Sigmoid colon (tissue), 7 donors: Measurements from ENCODE around the gene HAL. TPM values are rescaled to one million over a fixed set of nuclear protein-coding genes. Genes with fewer than 3 reads are reported as not detected.

ENCODE experiments used
- DNase-seq: peaks from one replicate; pipeline ENCODE4 v3.0.0-alpha.2; 2019
- H3K27ac ChIP-seq, 4 donors: fragments of 200-600 bp; sonication (generic); one replicate each; pipeline ENCODE4 v1.5.1; 2016 to 2019; ENCODE audit warnings: mild to moderate bottlenecking in 1 of 4
- H3K27me3 ChIP-seq, 3 donors: fragments of 200-600 bp; sonication (generic); one replicate each; pipeline ENCODE4 v1.5.1; 2019; ENCODE audit warnings: mild to moderate bottlenecking in 1 of 3
- H3K36me3 ChIP-seq, 4 donors: fragments of 200-600 bp; sonication (generic); one replicate each; pipeline ENCODE4 v1.5.1; 2016 to 2019
- H3K4me1 ChIP-seq, 4 donors: fragments of 200-600 bp; sonication (generic); one replicate each; pipeline ENCODE4 v1.5.1; 2017 to 2019
- H3K4me3 ChIP-seq, 4 donors: fragments of 200-600 bp; sonication (generic); one replicate each; pipeline ENCODE4 v1.5.1; 2017 to 2019; ENCODE audit warnings: mild to moderate bottlenecking in 2 of 4, moderate library complexity in 1 of 4
- H3K9me3 ChIP-seq, 4 donors: fragments of 200-600 bp in 3 of 4; sonication (generic) in 3 of 4; one replicate each; pipeline versions ENCODE4 v1.5.1 to v1.6.1; 2013 to 2019
- POLR2AphosphoS5 ChIP-seq, 4 donors: sonication (generic); formaldehyde crosslinking; IDR thresholded peaks; one replicate each; pipeline ENCODE4 v1.6.1; 2017; ENCODE audit warnings: antibody characterized with exemption in 4 of 4
- WGBS, 2 donors: extraction: QIAGEN DNeasy Blood & Tissue Kit; methylation state at CpG; one replicate each; pipeline ENCODE4 v1.1.7; 2013; 5-methylcytosine and 5-hydroxymethylcytosine counted together
- intact Hi-C: fragments of 100-400 bp; cut with DNase I; formaldehyde crosslinking; loops from one replicate; pipeline ENCODE4 v1.15.1; 2023
- polyA plus RNA-seq, 3 donors: library from polyadenylated mRNA; stranded (reverse); fragments of 200-250 nt; gene quantifications; one replicate each; pipeline ENCODE4 v1.2.3, GENCODE V29; 2013
- total RNA-seq, 4 donors: library from RNA; depleted of rRNA; stranded (reverse); fragments of >200 nt; gene quantifications; one replicate each; pipeline ENCODE4 v1.1.0, GENCODE V29; 2016
- TF ChIP-seq, protein P1 (sequence below), 4 experiments: fragments of 450-650 bp in 3 of 4; fragments of 200-600 bp in 1 of 4; IDR thresholded peaks; one replicate each; pipeline ENCODE4 v1.5.1; 2016 to 2019; ENCODE audit warnings: antibody characterized with exemption in 4 of 4, mild to moderate bottlenecking in 3 of 4, moderate library complexity in 2 of 4
- donor health status: healthy with polysubstance abuse.
- donor health status: Bipolar disorder and iron deficiency.
- donor health status: healthy.

Gene HAL
- total and polyA plus RNA-seq, 7 donors = under 0.01 to 0.46 (median 0.26) TPM; not detected in 3

DNA sequence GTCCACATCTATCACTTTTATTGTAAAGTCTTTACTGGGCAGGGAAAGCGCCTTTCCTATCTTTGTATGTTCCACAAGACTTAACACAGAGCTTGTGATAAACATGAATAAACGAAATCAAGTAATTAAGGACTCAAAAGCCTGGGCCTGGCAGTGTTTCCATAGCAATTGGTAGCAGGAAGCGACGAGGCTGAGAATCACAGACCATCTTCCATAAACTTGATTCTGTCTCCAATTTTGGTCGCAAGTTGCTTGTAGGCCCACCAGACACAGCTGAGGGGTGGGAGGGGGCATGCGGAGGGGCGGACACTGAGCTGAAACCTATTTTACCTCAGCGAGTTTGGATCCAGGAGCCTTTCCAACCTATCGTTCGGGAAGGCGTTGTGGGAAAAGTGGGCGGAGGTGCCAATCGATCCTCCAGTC lies 54.0 kb downstream of the HAL start:
- intact Hi-C loops = loop anchor here (5.0 kb wide), 1 partner anchor 85 kb away; the partner anchor contains the start of gene SNRPF
- H3K27ac ChIP-seq = peak overlapping the region; percentile 84 to 89 (median 85)
- H3K9me3 ChIP-seq = no peaks in the 10 kb centered on the region
- peaks cover 0 to 11% (median 7%) of the 10 kb centered on the region in 4 donors for H3K4me1 ChIP-seq
- no peaks in the 10 kb centered on the region for H3K27me3 ChIP-seq
- TF ChIP-seq POLR2AphosphoS5 (IDR thresholded peaks at IDR 0.05) = no peak
- H3K4me3 ChIP-seq = peak overlapping the region; percentile 83 to 96 (median 90)
- WGBS, 2 donors = 4 to 13% methylated on average over 13 of the region's 13 CpGs
- DNase-seq = no peak
- H3K36me3 ChIP-seq = no peaks in the 10 kb centered on the region

DNA sequence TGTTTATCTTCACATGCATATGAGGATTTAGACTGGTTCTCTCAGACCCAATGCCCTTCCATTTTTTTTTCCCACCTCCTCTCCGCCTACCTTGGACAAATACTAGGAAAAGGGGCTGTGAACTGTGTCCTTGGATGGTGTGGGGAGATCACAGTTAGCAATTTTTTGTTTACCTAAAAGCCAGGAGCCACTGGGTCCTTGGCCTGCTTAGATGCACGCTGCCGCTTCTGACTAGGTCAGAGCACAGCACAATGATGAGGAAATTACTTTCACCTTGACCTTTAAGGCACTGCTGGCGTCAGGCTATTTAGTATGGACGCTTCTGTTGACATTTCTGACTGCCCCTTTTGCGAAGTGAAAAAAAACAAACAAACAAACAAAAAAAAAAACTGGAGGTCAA lies 55.6 kb downstream of the HAL start:
- Histone ChIP-seq H3K27ac (no peak overlapping the region), H3K4me3 (no peak overlapping the region), H3K36me3 (no peaks in the 10 kb centered on the region), H3K9me3 (no peaks in the 10 kb centered on the region), H3K27me3 (no peaks in the 10 kb centered on the region), H3K4me1 (peaks cover 0 to 11% (median 7%) of the 10 kb centered on the region in 4 donors)
- TF ChIP-seq, protein P1, sequence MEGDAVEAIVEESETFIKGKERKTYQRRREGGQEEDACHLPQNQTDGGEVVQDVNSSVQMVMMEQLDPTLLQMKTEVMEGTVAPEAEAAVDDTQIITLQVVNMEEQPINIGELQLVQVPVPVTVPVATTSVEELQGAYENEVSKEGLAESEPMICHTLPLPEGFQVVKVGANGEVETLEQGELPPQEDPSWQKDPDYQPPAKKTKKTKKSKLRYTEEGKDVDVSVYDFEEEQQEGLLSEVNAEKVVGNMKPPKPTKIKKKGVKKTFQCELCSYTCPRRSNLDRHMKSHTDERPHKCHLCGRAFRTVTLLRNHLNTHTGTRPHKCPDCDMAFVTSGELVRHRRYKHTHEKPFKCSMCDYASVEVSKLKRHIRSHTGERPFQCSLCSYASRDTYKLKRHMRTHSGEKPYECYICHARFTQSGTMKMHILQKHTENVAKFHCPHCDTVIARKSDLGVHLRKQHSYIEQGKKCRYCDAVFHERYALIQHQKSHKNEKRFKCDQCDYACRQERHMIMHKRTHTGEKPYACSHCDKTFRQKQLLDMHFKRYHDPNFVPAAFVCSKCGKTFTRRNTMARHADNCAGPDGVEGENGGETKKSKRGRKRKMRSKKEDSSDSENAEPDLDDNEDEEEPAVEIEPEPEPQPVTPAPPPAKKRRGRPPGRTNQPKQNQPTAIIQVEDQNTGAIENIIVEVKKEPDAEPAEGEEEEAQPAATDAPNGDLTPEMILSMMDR (IDR thresholded peaks at IDR 0.05) = no peak
- DNase-seq = no peak
- intact Hi-C loops = loop anchor here (5.0 kb wide), 1 partner anchor 83 kb away; the partner anchor contains the start of gene SNRPF
- 62 to 76% methylated on average over 6 of the region's 6 CpGs for WGBS, 2 donors

Other genes starting within 250 kb of the HAL start
- 10 to 100 TPM in 3 of 4 donors, 1 to 10 TPM in 1; 7.2 to 17.4 (median 10.3) TPM for gene NTN4, start 205.6 kb downstream of the HAL start, total RNA-seq
- 1 to 10 TPM; 3.7 to 6.0 (median 5.3) TPM for gene NTN4, start 205.6 kb downstream of the HAL start, polyA plus RNA-seq
- gene SNRPF, start 137.4 kb downstream of the HAL start, total RNA-seq = 1 to 10 TPM; 3.0 to 9.0 (median 7.2) TPM
- gene SNRPF, start 137.4 kb downstream of the HAL start, polyA plus RNA-seq = 10 to 100 TPM; 33.0 to 52.3 (median 43.9) TPM
- not detected for gene CCDC38, start 53.7 kb downstream of the HAL start, total RNA-seq
- gene CCDC38, start 53.7 kb downstream of the HAL start, polyA plus RNA-seq = not detected
- gene AMDHD1, start 53.0 kb downstream of the HAL start, total RNA-seq = 1 to 10 TPM in 2 of 4 donors, under 1 TPM in 2; 0.55 to 1.2 (median 0.90) TPM
- gene AMDHD1, start 53.0 kb downstream of the HAL start, polyA plus RNA-seq = under 1 TPM in 1 of 3 donors, not detected in 2; 0.47 TPM
- gene LTA4H, start 39.2 kb upstream of the HAL start, total RNA-seq = 10 to 100 TPM; 58.5 to 77.3 (median 69.1) TPM
- gene LTA4H, start 39.2 kb upstream of the HAL start, polyA plus RNA-seq = 10 to 100 TPM; 39.6 to 58.6 (median 41.4) TPM
- 10 to 100 TPM; 15.7 to 23.8 (median 18.4) TPM for gene ELK3, start 198.0 kb upstream of the HAL start, total RNA-seq
- gene ELK3, start 198.0 kb upstream of the HAL start, polyA plus RNA-seq = 10 to 100 TPM in 1 of 3 donors, 1 to 10 TPM in 2; 2.3 to 12.0 (median 9.0) TPM